HTERT RPE-1 (cell line): ENCODE measurements around the gene ALDH2.
"Not testable (repeated sequence)": the region's sequence is repeated elsewhere in the genome, so short reads cannot be mapped to it uniquely, and the experiment has no call there.

Source experiments
- in situ Hi-C: fragments of 300-500 bp; cut with MboI; formaldehyde crosslinking; loops from 4 replicates; pipeline ENCODE4 v1.14.3; 2020; ENCODE audit warnings: low sequenced_read_pairs

Gene ALDH2

DNA sequence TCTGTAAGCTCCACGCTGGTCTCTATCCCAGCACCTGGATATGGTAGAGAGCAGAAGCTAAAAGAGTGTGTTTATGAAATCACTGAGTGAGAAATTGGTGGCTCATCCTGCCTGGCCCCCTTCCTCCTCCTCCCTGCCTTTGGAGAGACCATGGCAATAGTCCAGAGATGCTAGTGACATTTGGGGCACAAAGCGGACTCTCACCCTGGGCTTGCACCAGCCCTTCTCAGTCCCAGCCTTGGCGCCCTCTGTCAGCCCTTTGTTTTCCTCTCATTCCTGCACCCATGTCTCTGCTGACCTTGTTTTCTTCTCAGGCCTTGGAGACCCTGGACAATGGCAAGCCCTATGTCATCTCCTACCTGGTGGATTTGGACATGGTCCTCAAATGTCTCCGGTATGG lies 18.2 kb downstream of the ALDH2 start:
- in situ Hi-C loops: no loop called here

DNA sequence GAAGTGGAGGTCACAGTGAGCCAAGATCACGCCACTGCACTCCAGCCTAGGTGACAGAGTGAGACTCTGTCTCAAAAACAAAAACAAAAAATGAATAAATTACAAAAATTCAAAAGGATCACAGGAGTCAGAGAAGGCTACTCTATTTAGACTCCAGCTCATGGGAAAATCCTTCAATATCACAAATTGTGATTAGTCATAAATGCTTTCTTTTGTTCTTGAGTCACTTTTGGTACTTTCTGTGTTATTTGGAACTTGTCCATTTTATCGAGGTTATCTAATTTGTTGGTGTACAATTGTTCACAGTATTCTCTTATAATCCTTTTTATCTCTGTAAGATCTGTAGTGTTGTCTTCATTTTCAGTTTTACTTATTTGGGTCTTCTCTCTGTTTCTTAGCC lies 18.9 kb downstream of the ALDH2 start:
- in situ Hi-C loops: no loop called here

DNA sequence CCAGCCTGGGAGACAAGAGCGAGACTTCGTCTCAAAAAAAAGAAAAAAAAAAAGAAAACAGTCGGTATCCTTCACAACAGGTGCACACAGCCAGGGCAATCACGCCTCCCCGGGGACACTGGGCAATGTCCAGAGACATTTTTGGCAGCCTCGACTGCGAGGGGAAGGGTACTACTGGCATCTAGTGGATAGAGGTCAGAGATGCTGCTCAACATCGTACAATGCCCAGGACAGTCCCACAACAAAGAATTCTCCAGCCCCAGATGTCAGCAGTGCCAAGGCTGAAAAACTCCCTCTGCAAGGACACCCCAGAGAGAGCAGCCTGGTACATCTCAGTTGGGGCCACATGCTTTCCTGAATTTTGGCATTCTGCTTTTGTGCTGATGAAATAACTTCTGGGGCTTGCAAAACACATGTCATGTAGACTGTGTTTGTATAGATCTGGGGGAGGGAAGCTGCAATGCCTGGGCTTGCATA lies 21.5 kb downstream of the ALDH2 start:
- in situ Hi-C loops: no loop called here

DNA sequence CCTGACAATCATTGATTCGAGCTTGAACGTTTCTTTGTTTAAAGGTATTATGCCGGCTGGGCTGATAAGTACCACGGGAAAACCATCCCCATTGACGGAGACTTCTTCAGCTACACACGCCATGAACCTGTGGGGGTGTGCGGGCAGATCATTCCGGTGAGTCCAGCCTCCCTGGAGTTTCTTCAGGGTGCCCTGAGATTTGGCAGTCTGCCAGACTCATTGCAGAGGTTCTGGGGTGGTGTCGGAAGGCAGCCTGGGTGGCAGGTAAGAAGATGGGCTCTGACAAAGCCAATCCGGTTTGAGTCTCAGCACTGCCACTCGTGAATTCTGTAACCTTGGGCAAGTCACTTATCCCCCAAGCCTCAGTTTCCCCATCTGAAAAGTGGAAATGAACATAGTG lies 23.0 kb downstream of the ALDH2 start:
- in situ Hi-C loops: no loop called here

DNA sequence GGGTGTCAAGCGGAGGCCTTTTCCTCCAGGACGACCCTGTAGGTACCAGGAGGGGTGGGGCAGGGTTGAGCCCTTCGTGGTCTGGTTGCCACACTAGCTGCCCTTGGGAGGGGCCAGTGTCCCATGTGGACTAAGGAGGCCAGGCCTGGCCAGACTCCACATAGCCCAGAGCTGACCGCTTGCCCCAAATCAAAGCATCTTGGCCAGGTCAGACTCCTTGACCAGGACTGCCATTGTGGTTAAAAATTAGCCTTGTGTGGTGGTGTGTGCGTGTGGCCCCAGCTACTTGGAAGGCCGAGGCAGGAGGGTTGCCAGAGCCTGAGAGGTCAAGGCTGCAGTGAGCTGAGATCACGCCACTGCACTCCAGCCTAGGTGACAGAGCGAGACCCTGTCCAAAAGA lies 24.8 kb downstream of the ALDH2 start:
- in situ Hi-C loops: no loop called here

DNA sequence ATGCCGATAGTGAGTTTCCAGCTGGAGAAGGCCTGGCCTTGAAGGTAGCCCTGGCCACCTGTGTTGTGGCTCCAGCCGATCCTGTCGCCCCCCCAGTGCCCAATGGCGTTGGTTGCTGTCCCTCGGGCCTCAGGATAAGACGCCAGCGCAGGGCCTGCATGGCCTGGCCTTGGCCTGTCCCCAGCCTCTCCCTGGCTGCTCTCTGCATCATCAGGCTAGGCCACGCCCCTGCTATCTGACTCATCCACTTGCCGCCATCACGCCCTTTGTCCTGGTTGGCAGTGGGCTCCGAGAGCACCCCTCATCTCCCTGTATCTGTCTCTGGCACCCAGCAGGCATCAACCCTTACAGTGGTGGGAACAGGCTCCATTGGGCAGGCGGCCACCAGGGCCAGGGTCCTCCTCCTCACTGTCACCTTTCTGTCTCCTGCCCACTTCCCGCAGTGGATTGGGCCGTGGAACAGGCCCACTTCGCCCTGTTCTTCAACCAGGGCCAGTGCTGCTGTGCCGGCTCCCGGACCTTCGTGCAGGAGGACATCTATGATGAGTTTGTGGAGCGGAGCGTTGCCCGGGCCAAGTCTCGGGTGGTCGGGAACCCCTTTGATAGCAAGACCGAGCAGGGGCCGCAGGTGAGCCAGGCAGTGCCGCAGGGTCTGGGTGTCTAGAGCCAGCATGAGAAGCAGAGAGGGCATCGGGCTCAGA lies 25.6 kb downstream of the ALDH2 start:
- in situ Hi-C loops: no loop called here

DNA sequence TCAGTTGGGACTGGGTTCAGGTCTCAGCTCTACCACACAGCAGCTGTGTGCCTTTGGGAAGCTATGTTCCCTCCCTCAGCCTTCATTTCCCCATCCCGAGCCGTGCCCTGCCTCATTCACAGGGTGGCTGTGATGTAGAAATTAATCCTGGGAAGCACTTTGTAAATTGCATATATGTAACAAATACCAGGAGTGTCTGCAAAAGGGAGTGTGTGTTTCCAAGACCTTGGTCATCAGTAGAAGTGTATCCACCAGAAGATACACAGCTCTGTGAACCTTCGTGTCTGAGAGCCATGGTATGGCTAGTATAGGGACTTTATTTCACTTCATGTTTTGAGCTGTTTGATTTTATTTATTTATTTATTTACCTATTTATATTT lies 26.1 kb downstream of the ALDH2 start:
- in situ Hi-C loops: no loop called here

DNA sequence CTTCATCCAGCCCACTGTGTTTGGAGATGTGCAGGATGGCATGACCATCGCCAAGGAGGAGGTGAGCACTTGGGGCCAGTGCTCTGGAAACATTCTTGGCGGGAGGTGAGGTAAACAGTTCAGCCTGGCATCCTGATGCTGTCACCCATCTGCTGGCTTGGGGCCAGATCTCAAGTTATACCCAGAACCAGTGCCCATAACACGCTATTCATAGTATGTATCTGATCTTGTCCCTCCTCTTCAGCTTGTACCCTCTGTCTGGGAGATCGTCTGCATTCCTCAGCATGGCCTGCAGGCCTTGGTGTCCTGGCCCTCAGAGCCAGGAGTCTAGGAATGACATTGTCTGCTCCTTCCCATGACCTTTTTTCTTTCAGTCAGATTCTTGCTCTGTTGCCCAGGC lies 31.4 kb downstream of the ALDH2 start:
- in situ Hi-C loops: no loop called here

DNA sequence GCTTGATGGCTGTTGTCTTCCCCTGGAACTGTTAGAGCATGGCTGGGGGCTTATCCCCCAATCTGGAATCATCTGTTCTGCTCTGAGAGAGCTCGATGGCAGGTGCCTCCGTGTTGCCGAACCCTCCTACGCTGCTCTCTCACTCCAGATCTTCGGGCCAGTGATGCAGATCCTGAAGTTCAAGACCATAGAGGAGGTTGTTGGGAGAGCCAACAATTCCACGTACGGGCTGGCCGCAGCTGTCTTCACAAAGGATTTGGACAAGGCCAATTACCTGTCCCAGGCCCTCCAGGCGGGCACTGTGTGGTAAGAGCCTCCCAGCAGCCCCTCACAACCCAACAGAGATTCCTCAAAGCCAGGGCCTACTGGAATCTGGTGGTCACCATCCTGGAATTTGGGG lies 33.0 kb downstream of the ALDH2 start:
- in situ Hi-C loops: no loop called here

DNA sequence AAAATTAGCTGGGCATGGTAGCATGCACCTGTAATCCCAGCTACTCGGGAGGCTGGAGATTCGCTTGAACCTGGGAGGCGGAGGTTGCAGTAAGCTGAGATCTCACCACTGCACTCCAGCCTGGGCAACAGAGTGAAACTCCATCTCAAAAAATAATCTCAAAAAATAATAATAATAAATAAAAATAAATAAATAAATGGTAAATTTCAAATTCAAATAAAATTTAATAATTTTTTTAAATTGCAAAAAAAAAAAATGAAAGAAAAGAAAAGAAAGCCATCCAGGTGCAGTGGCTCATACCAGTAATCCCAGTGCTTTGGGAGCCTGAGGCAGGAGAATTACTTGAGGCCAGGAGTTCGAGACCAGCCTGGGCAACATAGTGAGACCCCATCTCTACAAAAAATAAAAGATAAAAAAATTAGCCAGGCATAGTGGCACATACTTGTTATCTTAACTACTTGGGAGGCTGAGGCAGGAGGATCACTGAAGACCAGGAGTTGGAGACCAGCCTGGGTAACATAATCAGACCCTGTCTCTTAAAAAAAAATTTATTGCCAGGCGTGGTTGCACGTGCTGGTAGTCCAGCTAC lies 36.4 kb downstream of the ALDH2 start:
- in situ Hi-C loops: no loop called here

DNA sequence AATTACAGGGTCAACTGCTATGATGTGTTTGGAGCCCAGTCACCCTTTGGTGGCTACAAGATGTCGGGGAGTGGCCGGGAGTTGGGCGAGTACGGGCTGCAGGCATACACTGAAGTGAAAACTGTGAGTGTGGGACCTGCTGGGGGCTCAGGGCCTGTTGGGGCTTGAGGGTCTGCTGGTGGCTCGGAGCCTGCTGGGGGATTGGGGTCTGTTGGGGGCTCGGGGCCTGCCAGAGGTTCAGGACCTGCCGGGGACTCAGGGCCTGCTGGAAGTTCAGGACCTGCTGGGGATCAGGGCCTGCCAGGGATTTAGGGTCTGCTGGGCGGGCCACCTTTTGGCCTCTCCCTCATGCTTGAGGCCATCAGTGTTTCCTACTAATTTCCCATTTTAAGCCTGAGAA lies 37.1 kb downstream of the ALDH2 start:
- in situ Hi-C loops: no loop called here

DNA sequence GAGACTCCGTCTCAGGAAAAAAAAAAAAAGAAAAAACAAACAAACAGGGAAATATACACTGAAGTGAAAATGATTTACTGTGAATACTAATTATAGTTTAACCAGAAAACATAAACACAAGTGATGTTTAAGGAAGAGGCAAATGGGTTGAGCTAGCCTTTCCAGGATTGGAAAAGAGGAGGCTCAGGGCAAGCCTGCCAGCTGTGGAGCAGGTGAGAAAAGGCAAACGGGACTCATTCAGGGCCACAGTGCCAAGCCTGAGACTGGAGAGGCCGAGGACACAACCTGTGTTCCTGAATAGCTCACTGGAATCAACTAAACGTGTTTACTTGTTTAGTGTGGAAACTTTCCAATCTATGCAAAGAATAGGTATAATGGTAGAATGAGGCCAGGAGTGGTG lies 39.6 kb downstream of the ALDH2 start:
- in situ Hi-C loops: no loop called here

DNA sequence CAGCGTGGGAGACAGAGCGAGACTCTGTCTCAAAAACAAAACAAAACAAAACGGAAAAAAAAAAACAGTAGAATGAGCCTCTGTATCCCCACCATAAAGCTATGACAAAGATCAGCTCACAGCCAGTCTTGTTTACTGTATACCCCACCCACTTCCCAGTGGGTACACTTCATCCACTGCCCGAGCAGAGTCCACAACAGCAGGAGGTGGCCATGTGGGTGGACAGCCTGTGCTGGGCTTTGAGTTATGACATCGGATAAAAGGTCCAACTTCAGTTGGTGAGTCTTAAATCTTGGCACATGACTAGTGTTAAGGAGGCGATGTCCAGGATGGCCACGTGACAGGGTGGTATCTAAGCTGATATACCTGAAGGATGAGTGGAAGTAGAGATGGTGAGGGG lies 40.5 kb downstream of the ALDH2 start:
- in situ Hi-C loops: no loop called here

DNA sequence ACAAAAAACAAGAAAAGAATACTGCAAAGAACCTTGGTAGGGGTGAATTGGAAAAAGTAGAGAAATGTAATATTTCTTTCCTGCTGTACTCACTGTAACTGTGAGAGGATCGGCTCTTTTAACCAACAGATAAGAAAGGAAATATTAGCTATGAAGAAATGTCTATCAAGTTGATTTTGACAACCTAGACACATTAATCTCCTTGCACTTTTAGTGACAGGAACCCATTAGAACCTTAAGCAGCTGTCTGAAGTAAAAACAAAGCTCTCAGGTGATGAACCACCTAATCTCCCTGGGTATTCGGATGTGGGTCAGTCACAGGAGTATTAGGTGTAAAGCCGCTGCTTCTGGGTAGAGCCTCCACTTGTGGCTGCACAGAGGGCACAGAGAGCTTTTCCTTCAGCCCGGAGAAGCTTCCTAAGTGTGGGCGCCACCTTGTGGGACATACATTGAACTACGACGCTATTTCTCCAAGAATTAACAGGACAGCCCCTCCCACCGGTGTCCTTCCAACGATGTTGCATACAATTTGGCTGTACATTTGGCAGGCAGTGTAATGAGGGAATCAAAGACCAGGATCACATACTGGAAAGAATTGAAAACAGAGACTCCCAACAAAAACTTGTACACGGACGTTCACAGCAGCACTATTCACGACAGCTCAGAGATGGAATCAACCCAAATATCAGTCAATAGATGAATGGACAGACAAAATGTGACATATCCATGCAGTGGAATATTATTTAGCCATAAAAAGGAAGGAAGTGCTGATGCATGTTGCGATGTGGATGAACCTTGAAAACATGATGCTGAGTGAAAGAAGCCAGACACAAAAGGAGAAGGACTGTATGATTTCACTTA lies 46.4 kb downstream of the ALDH2 start:
- in situ Hi-C loops: no loop called here

DNA sequence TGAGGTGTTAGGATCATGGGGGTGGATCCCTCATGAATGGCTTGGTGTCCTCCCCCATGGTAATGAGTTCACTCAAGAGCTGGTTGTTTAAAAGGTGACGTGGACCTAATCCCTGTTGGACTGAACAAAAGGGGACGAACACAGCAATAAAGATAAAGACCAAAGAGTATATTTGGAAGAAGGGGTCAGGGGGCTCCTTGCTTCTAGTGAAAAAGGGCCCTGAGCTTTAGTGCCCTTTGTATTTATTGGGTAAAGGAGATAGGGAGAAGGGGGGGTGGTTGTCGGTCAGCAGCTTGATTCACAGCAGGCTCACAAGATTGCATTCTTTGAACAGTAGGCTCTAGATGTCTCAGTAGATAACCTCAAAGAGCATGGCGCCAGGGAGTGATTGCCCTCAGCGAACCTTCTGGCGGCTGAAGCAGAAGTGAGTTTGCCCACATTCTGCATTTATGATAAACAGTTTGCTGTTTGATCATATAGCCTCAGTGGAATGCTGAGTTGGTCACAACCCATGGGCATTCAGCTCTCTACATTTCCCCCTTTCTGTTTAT lies 49.4 kb downstream of the ALDH2 start:
- in situ Hi-C loops: no loop called here

DNA sequence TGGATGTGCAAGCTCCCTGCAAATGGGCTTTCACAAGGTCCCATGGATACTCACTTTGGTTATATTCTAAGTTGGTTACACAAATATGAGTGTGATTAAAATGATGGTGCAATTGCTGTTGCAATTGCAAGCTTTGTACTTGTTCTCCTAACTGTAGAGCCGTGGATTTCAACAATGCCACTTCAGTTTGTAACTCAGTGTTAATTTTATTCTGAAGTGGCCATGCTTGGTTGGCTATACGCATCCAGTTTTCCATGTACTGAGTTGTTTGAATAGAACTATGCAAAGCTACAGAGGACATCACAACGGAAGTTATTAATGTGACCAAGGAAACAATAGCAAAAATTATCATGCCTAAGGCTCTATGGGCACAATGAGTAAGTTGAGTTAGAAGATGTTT lies 50.2 kb downstream of the ALDH2 start:
- in situ Hi-C loops: not testable (repeated sequence)

DNA sequence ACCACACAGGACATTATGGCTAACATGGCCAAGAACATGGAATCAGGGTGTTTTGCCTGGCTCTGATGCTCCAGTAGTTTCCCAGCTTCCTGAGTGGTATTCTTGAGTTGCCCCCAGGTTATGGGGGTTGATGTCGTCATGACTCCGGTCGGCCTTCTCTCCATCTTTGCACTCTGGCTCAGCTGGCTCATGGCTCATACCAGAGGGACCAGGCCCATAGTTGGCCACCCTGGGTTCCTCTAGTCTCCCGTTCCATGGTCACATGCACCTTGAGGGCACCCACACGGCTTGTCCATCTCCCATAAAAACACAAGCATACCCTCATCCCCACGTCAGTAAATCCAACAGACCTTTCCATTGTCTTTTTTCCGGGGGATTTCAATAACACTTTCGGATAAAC lies 51.6 kb downstream of the ALDH2 start:
- in situ Hi-C loops: no loop called here

DNA sequence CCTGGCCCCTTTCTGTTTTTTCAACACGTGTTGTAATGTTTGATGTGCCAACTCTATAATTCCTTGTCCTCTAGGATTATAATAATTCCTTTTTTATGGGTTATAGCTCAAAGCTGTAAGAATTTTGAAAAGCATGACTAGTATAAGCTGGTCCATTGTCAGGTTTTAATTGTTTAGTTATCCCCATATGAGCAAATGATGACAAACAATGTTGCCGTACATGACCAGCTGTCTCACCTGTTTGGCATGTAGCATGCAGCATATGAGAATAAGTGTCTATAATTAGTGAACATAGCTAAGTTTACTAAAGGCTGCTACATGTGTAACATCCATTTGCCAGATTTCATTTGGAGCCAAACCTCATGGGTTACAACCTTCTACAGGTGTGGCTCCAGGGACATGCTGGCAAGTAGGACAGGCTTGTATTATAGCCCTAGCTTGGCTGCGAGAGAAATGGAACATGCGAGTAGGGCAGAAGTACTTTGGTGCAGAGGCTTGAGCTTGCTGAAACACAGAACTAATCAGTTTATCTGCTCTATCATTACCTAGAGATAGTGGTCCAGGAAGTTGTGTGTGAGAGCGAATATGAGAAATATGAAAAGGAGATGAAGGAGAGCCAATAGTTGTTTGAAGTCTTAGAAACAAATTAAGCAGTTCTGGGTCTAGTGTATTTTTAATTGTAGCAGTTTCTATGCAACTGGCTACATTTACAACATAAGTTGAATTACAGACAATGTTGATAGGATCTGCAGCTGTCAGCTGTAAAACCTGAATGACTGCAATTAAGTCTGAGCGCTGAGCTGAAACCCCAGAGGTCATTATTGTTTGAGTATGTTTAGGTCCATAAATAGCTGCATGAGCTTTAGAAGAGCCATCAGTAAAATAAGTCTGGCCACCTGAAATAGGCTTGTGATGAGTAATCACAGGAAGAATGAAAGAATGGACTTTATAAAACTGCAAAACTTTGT lies 52.7 kb downstream of the ALDH2 start:
- in situ Hi-C loops: no loop called here

DNA sequence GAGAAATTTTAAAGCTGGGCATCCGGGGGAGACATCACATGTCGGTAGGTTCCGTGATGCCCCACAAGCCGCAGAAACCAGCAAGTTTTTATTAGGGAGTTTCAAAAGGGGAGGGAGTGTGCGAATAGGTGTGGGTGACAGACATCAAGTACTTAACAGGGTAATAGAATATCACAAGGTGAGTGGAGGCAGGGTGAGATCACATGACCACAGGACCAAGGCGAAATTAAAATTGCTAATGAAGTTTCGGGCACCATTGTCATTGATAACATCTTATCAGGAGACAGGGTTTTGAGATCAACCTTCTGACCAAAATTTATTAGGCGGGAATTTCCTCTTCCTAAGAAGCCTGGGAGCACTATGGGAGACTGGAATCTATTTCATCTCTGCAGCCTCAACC lies 54.1 kb downstream of the ALDH2 start:
- in situ Hi-C loops: not testable (repeated sequence)

DNA sequence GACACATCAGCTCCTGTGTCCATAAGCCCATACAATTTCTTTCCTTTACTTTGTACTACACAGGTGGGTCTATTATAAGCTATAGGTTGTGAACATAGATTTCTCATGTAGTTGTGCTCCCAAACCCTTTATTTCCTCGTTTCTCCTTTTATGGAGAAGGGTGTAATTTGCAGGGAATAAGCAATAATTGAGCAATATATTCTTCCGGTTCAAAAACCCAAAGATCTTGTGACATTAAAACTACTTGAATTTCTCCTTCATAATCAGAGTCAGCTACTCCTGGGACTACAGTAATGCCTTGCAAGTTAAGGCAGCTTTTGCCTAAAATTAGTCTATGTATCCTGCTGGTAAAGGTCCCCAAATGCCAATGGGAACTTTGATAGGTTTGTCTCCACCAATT lies 56.2 kb downstream of the ALDH2 start:
- in situ Hi-C loops: no loop called here

DNA sequence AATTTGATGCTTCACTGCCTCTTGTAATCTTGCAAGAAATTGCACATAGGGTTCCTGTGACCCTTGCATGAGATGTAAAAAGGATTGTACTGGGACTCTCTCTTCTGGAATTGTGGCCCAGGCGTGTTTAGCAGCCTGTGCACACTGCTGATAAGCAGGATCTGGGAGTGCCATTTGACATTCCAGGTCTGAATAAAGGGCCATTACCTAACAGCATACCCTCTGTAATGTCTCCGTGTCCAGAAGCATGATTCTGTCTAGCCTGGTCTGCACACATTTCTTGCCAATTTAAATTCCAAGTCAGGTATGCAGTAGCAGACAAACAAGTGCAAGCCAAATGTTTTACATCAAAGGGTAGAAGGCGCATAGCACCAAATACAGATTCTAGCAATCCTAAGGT lies 57.2 kb downstream of the ALDH2 start:
- in situ Hi-C loops: no loop called here
